Astrocyte of the cerebellum (primary cell): Measurements from ENCODE around the gene MFAP5.
A peak's percentile ranks its signal among the peaks of the same experiment; 100 is the strongest.

Experiments
- DNase-seq: peaks from one replicate; pipeline ENCODE4 v3.0.0-alpha.2; 2011; ENCODE audit warnings: low read depth
- H3K4me3 ChIP-seq: 2 replicates; pipeline ENCODE4 v1.5.1; 2011; ENCODE audit warnings: mild to moderate bottlenecking, low read depth, low read length, moderate library complexity
- CTCF ChIP-seq: IDR thresholded peaks from 2 replicates; pipeline ENCODE4 v1.5.1; 2012; ENCODE audit warnings: low read length, low read depth, moderate library complexity, mild to moderate bottlenecking; ENCODE audit errors: missing control alignments
- in situ Hi-C: cut with HindIII; loops from 2 replicates; pipeline ENCODE4 v1.10.0; 2017; ENCODE audit warnings: low sequenced_read_pairs

The MFAP5 gene

GRCh38 chr12:8662593-8662992 is at the start of gene MFAP5:
MFAP5 (minus strand) TSS chr12:8662826; CDS start chr12:8662104, 722 bp downstream.
- TF ChIP-seq CTCF, result no peak
- H3K4me3 ChIP-seq, result peak within 1 kb of the TSS; percentile 10
- in situ Hi-C loops, result no loop called here
- DNase-seq, result peak; percentile 24

- no peak overlapping the region for H3K4me3 ChIP-seq
These were observed 46.7 kb upstream of the MFAP5 start for GRCh38 chr12:8709124-8709830.

GRCh38 chr12:8702159-8702558 is 39.5 kb upstream of the MFAP5 start:
- DNase-seq, result no peak
- no peak for TF ChIP-seq CTCF
- no peak overlapping the region for H3K4me3 ChIP-seq
- in situ Hi-C loops, result no loop called here

More at GRCh38 chr12:8709124-8709830, 46.7 kb upstream of the MFAP5 start:
- in situ Hi-C loops, result no loop called here
- DNase-seq, result no peak
- TF ChIP-seq CTCF, result no peak

- H3K4me3 ChIP-seq, result no peak overlapping the region
- in situ Hi-C loops, result no loop called here
- no peak for TF ChIP-seq CTCF
- DNase-seq, result no peak
These were observed 38.5 kb upstream of the MFAP5 start for GRCh38 chr12:8701046-8701660.

- in situ Hi-C loops, result no loop called here
- DNase-seq, result no peak
- H3K4me3 ChIP-seq, result peak overlapping the region; percentile 9
- TF ChIP-seq CTCF, result no peak
These were observed 37.1 kb upstream of the MFAP5 start for GRCh38 chr12:8699714-8700113.

GRCh38 chr12:8698879-8699278 is 36.3 kb upstream of the MFAP5 start:
- DNase-seq, result no peak
- TF ChIP-seq CTCF, result no peak
- in situ Hi-C loops, result no loop called here
- peak overlapping the region; percentile 89 for H3K4me3 ChIP-seq
